ENCODE results near the gene CCDC87.
"Not testable (repeated sequence)": the region's sequence is repeated elsewhere in the genome, so short reads cannot be mapped to it uniquely, and the experiment has no call there.

The CCDC87 gene

GRCh38 chr11:66592457-66593302 lies at the start of gene CCDC87, which contains the start of gene CCS:
Gene CCDC87 (minus strand): TSS chr11:66593063. CDS start chr11:66593015, 48 bp downstream.
Gene CCS (plus strand): TSS chr11:66593185. CDS start chr11:66593262, 77 bp downstream.
- no peak for FAIRE-seq

GRCh38 chr11:66641834-66642233 lies 49.0 kb upstream of the CCDC87 start:
- DNase-seq (ENCODE audit: low spot score): no peak
- no peak for FAIRE-seq

More at GRCh38 chr11:66592457-66593302, at the start of gene CCDC87, which contains the start of gene CCS:
- peak; percentile 81 for DNase-seq (ENCODE audit: low spot score)

GRCh38 chr11:66639814-66640340 lies 47.0 kb upstream of the CCDC87 start:
- DNase-seq (ENCODE audit: low spot score); FAIRE-seq: not testable (repeated sequence)

GRCh38 chr11:66639066-66639813 lies 46.4 kb upstream of the CCDC87 start:
- FAIRE-seq: no peak
- DNase-seq (ENCODE audit: low spot score): no peak

- peak; percentile 81 for FAIRE-seq
- DNase-seq (ENCODE audit: low spot score): peak; percentile 98
These were observed 45.6 kb upstream of the CCDC87 start, which contains the start of gene RBM4 for GRCh38 chr11:66638177-66639065. Gene RBM4 (plus strand): TSS chr11:66638703. CDS start chr11:66639712, 1,009 bp downstream.

GRCh38 chr11:66637557-66638176 lies 44.8 kb upstream of the CCDC87 start:
- DNase-seq (ENCODE audit: low spot score): no peak
- FAIRE-seq: no peak

GRCh38 chr11:66636411-66636810 lies 43.5 kb upstream of the CCDC87 start:
- FAIRE-seq (no peak), DNase-seq (ENCODE audit: low spot score) (no peak)

GRCh38 chr11:66632952-66633351 lies 40.1 kb upstream of the CCDC87 start:
- FAIRE-seq (no peak), DNase-seq (ENCODE audit: low spot score) (no peak)

GRCh38 chr11:66631883-66632282 lies 39.0 kb upstream of the CCDC87 start:
- FAIRE-seq: no peak
- DNase-seq (ENCODE audit: low spot score): no peak

GRCh38 chr11:66629356-66629755 lies 36.5 kb upstream of the CCDC87 start:
- FAIRE-seq: no peak
- DNase-seq (ENCODE audit: low spot score): no peak

- no peak for FAIRE-seq
These were observed 35.3 kb upstream of the CCDC87 start for GRCh38 chr11:66628061-66628603.

GRCh38 chr11:66626926-66627325 lies 34.1 kb upstream of the CCDC87 start:
- no peak for FAIRE-seq

More at GRCh38 chr11:66628061-66628603, 35.3 kb upstream of the CCDC87 start:
- DNase-seq (ENCODE audit: low spot score): no peak

GRCh38 chr11:66626382-66626781 lies 33.5 kb upstream of the CCDC87 start:
- FAIRE-seq (no peak), DNase-seq (ENCODE audit: low spot score) (no peak)

More at GRCh38 chr11:66626926-66627325, 34.1 kb upstream of the CCDC87 start:
- no peak for DNase-seq (ENCODE audit: low spot score)

GRCh38 chr11:66625752-66626149 lies 32.9 kb upstream of the CCDC87 start:
- FAIRE-seq: no peak
- no peak for DNase-seq (ENCODE audit: low spot score)

GRCh38 chr11:66625041-66625751 lies 32.3 kb upstream of the CCDC87 start:
- DNase-seq (ENCODE audit: low spot score) (no peak), FAIRE-seq (no peak)

- DNase-seq (ENCODE audit: low spot score): no peak
- no peak for FAIRE-seq
These were observed 31.6 kb upstream of the CCDC87 start for GRCh38 chr11:66624450-66624849.

GRCh38 chr11:66619080-66619554 lies 26.3 kb upstream of the CCDC87 start:
- DNase-seq (ENCODE audit: low spot score) (no peak), FAIRE-seq (no peak)

- DNase-seq (ENCODE audit: low spot score) (peak; percentile 6), FAIRE-seq (no peak)
These were observed 24.4 kb upstream of the CCDC87 start for GRCh38 chr11:66617155-66617834.
